Measurements from ENCODE around the gene NBEA.

NBEA gene

GRCh38 chr13:35684432-35684831, 742.4 kb downstream of the NBEA start:
- no peak for DNase-seq (ENCODE audit: low read depth)
- TF ChIP-seq CTCF (IDR thresholded peaks at IDR 0.05; ENCODE audit: control insufficient read depth, extremely low read depth, insufficient read depth), result no peak
- no peak overlapping the region for H3K4me3 ChIP-seq (ENCODE audit: low read depth, low read length)

DNA sequence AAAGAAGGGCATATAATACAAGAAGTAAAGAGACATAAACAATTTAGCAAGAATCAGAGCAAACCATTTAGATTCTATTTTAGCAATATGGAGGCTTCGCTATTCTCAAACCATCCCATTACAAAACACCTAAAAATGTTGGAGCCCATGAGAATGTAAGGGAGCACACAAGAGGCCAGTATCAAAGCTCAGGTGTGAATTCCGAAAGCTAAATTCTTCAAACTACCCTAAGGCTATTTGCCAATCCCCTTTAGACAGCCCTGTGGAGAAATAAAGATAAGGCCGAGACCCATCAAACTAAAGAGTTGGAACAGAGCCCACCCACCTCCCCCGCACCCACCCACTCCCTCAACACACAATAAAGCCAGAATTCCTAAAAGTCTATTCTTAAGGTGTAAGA, 745.3 kb downstream of the NBEA start:
- no peak for TF ChIP-seq CTCF (IDR thresholded peaks at IDR 0.05; ENCODE audit: control insufficient read depth, extremely low read depth, insufficient read depth)
- no peak for DNase-seq (ENCODE audit: low read depth)
- no peak overlapping the region for H3K4me3 ChIP-seq (ENCODE audit: low read depth, low read length)

DNA sequence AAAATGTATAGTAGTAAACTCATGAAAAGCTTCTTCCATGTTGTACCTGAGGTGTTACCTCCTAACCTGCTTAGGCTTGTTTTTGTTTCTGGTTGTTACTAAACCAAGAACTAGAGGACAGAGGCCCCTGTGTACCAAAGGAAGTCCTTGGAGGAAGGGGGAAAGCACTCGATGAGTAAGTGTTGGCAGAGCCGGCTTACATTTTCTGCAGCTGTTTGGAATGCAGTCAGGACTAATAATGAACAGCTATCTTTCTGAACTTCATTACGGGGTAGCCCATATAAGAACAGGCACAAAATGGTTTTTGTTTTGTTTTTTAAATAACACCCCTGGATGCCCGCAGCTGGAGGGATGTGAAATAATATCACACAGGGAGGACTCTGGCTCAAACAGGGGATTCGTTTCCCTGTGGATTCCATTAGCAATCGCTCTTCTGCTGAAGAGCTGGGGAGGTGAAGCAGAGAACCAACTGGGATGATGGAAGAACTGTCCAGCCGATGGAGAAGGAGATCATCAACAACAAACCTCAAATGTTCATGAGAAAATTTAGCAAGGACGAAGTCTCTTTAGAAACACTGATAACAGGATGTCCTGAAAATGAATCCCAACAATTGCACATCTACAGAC, 748.6 kb downstream of the NBEA start:
- no peak overlapping the region for H3K4me3 ChIP-seq (ENCODE audit: low read depth, low read length)
- no peak for DNase-seq (ENCODE audit: low read depth)

DNA sequence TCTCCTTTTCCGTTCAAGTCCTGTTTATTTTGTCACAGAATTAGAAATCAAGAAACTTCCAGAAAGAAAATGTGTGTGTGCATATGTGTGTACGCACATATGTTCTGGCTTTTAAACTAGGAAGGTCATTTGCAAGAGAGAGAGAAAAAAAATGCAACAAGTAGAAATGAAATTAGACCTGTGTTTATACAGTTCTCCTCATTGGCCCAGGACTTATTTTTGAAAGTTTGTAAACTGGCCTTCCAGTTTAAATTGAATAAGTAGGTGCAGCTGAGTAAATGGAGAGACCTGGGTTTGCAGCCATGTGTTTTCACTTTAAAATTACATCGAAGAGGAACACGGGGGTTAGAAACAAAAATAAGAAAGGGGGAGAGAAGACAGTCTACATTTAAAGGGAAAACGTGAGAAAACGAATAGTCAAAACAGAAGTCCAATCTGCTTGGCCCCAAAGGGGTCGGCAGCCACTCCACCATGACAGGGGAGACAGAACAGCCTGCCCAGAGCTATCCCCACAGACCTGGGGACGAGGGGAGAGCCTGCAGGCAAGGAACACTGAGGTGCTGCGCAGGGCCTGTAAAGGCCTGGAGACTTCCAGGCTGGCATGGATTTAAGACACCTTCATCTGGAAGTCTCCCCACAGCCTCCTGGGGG, 751.2 kb downstream of the NBEA start:
- no peak for DNase-seq (ENCODE audit: low read depth)
- no peak for TF ChIP-seq CTCF (IDR thresholded peaks at IDR 0.05; ENCODE audit: control insufficient read depth, extremely low read depth, insufficient read depth)
- H3K4me3 ChIP-seq (ENCODE audit: low read depth, low read length), result no peak overlapping the region

More for the DNA sequence above, 748.6 kb downstream of the NBEA start:
- TF ChIP-seq CTCF (IDR thresholded peaks at IDR 0.05; ENCODE audit: control insufficient read depth, extremely low read depth, insufficient read depth), result no peak

DNA sequence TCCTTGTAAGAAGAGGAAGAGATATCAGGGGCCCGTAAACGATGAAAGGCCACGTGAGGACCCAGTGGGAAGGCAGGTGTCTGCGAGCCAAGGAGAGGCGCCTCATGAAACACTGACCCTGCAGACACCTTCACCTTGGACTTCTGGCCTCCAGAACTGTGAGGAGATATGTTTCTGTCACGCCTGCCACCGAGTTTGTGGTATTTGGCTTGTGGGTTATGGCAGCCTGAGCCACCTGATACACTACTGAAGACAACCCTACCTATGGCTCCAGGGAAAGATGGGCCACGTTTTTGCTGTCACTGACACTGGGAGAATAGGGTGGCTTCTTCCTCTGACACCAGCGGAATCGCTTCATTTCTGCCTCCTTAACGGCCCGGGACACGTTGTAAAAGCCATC, 752.0 kb downstream of the NBEA start:
- TF ChIP-seq CTCF (IDR thresholded peaks at IDR 0.05; ENCODE audit: control insufficient read depth, extremely low read depth, insufficient read depth), result no peak
- H3K4me3 ChIP-seq (ENCODE audit: low read depth, low read length), result no peak overlapping the region
- DNase-seq (ENCODE audit: low read depth), result no peak

GRCh38 chr13:35694549-35695447, 752.7 kb downstream of the NBEA start:
- DNase-seq (ENCODE audit: low read depth), result no peak
- no peak overlapping the region for H3K4me3 ChIP-seq (ENCODE audit: low read depth, low read length)
- no peak for TF ChIP-seq CTCF (IDR thresholded peaks at IDR 0.05; ENCODE audit: control insufficient read depth, extremely low read depth, insufficient read depth)
